DOHH2 (cell line): ENCODE measurements around the gene SRGAP2C.
"Not testable (repeated sequence)": the region's sequence is repeated elsewhere in the genome, so short reads cannot be mapped to it uniquely, and the experiment has no call there.

Experiments
- H3F3A ChIP-seq: fragments of 200-600 bp; sonication (generic), shearing (Covaris generic); 2 replicates; pipeline ENCODE4 v1.6.0; 2016; ENCODE audit warnings: antibody characterized with exemption, mild to moderate bottlenecking; ENCODE audit not compliant: control insufficient read depth, insufficient read depth
- H3K27ac ChIP-seq: fragments of 200-600 bp; sonication (generic); 2 replicates; pipeline ENCODE4 v1.5.1; 2014; ENCODE audit warnings: low read depth, mild to moderate bottlenecking, low read length, moderate library complexity
- H3K27me3 ChIP-seq: fragments of 200-600 bp; sonication (generic); 2 replicates; pipeline ENCODE4 v1.6.1; 2014; ENCODE audit warnings: mild to moderate bottlenecking, low read length, mixed read lengths; ENCODE audit not compliant: control insufficient read depth
- H3K36me3 ChIP-seq: fragments of 200-600 bp; sonication (generic); 2 replicates; pipeline ENCODE4 v1.6.1; 2014; ENCODE audit warnings: mild to moderate bottlenecking, low read length, moderate library complexity, mixed read lengths; ENCODE audit not compliant: control insufficient read depth
- H3K4me1 ChIP-seq: fragments of 200-600 bp; sonication (generic); 2 replicates; pipeline ENCODE4 v1.6.1; 2014; ENCODE audit warnings: mild to moderate bottlenecking, low read length, mixed read lengths; ENCODE audit not compliant: control insufficient read depth
- H3K4me2 ChIP-seq: fragments of 200-600 bp; sonication (generic); 2 replicates; pipeline ENCODE4 v1.6.0; 2014; ENCODE audit warnings: mild to moderate bottlenecking, low read length, moderate library complexity
- H3K4me3 ChIP-seq: fragments of 200-600 bp; sonication (generic); 2 replicates; pipeline ENCODE4 v1.5.1; 2014; ENCODE audit warnings: mild to moderate bottlenecking, low read length, mixed read lengths
- H3K79me2 ChIP-seq: fragments of 200-600 bp; sonication (generic); 2 replicates; pipeline ENCODE4 v1.6.1; 2014; ENCODE audit warnings: mild to moderate bottlenecking, low read length, mixed read lengths; ENCODE audit not compliant: control insufficient read depth
- H3K9me2 ChIP-seq: fragments of 200-600 bp; sonication (generic); replicated peaks from 2 replicates; pipeline ENCODE4 v1.6.1; 2014; ENCODE audit warnings: mild to moderate bottlenecking, low read length, mixed read lengths; ENCODE audit not compliant: control insufficient read depth
- H3K9me3 ChIP-seq: fragments of 200-600 bp; sonication (generic); 2 replicates; pipeline ENCODE4 v1.6.1; 2014; ENCODE audit warnings: antibody characterized with exemption, low read length, mixed read lengths; ENCODE audit not compliant: control insufficient read depth, insufficient read depth
- H4K20me1 ChIP-seq: fragments of 200-600 bp; sonication (generic); 2 replicates; pipeline ENCODE4 v1.6.0; 2014; ENCODE audit warnings: low read depth, mild to moderate bottlenecking, antibody characterized with exemption, low read length, moderate library complexity; ENCODE audit not compliant: control insufficient read depth, insufficient read depth

SRGAP2C gene

GRCh38 chr1:121281480-121281879 is 96.7 kb downstream of the SRGAP2C start:
- H3K4me1 ChIP-seq, H3K9me3 ChIP-seq, H3F3A ChIP-seq, H3K27ac ChIP-seq, H3K4me3 ChIP-seq, H3K36me3 ChIP-seq, H3K79me2 ChIP-seq, H4K20me1 ChIP-seq, H3K4me2 ChIP-seq, H3K27me3 ChIP-seq, H3K9me2 ChIP-seq: not testable (repeated sequence)

GRCh38 chr1:121283587-121284180 is 98.9 kb downstream of the SRGAP2C start:
- not testable (repeated sequence) for H3K79me2 ChIP-seq, H4K20me1 ChIP-seq, H3K27me3 ChIP-seq, H3K36me3 ChIP-seq, H3K4me2 ChIP-seq, H3K27ac ChIP-seq, H3K9me2 ChIP-seq, H3K4me3 ChIP-seq, H3K9me3 ChIP-seq, H3F3A ChIP-seq, H3K4me1 ChIP-seq

- not testable (repeated sequence) for H3K9me2 ChIP-seq
Observed at GRCh38 chr1:121292590-121292989, 107.8 kb downstream of the SRGAP2C start.

GRCh38 chr1:121293263-121294204 is 108.8 kb downstream of the SRGAP2C start:
- H3K4me2 ChIP-seq, H3K4me1 ChIP-seq, H3F3A ChIP-seq, H3K9me3 ChIP-seq, H3K79me2 ChIP-seq, H3K4me3 ChIP-seq, H3K9me2 ChIP-seq, H3K36me3 ChIP-seq, H4K20me1 ChIP-seq, H3K27me3 ChIP-seq, H3K27ac ChIP-seq: not testable (repeated sequence)

More at GRCh38 chr1:121292590-121292989, 107.8 kb downstream of the SRGAP2C start:
- H3K79me2 ChIP-seq, H3K36me3 ChIP-seq, H3K9me3 ChIP-seq, H3F3A ChIP-seq, H3K4me2 ChIP-seq, H3K27me3 ChIP-seq, H3K27ac ChIP-seq, H3K4me1 ChIP-seq, H3K4me3 ChIP-seq, H4K20me1 ChIP-seq: not testable (repeated sequence)

GRCh38 chr1:121294205-121294570 is 109.4 kb downstream of the SRGAP2C start:
- H3K27me3 ChIP-seq, H3K4me3 ChIP-seq, H3K9me2 ChIP-seq, H3K36me3 ChIP-seq, H4K20me1 ChIP-seq, H3K4me2 ChIP-seq, H3K9me3 ChIP-seq, H3K79me2 ChIP-seq, H3K27ac ChIP-seq, H3K4me1 ChIP-seq, H3F3A ChIP-seq: not testable (repeated sequence)

GRCh38 chr1:121296563-121296962 is 111.8 kb downstream of the SRGAP2C start:
- not testable (repeated sequence) for H3K27ac ChIP-seq, H3K4me3 ChIP-seq, H4K20me1 ChIP-seq, H3K79me2 ChIP-seq, H3K9me2 ChIP-seq, H3K4me2 ChIP-seq, H3K27me3 ChIP-seq, H3K9me3 ChIP-seq, H3K36me3 ChIP-seq, H3F3A ChIP-seq, H3K4me1 ChIP-seq

- not testable (repeated sequence) for H3K4me2 ChIP-seq
Observed at GRCh38 chr1:121298529-121298928, 113.8 kb downstream of the SRGAP2C start.

GRCh38 chr1:121299514-121300149 is 114.9 kb downstream of the SRGAP2C start:
- H3K4me1 ChIP-seq, H3K27me3 ChIP-seq, H3K9me2 ChIP-seq, H3K36me3 ChIP-seq, H3K4me3 ChIP-seq, H3K79me2 ChIP-seq, H3F3A ChIP-seq, H3K9me3 ChIP-seq, H3K27ac ChIP-seq, H4K20me1 ChIP-seq, H3K4me2 ChIP-seq: not testable (repeated sequence)

More at GRCh38 chr1:121298529-121298928, 113.8 kb downstream of the SRGAP2C start:
- H3F3A ChIP-seq, H3K79me2 ChIP-seq, H3K9me3 ChIP-seq, H3K27ac ChIP-seq, H4K20me1 ChIP-seq, H3K36me3 ChIP-seq, H3K4me3 ChIP-seq, H3K9me2 ChIP-seq, H3K4me1 ChIP-seq, H3K27me3 ChIP-seq: not testable (repeated sequence)
